HepG2 (cell line): ENCODE measurements around the gene TMEM14B. TPM values are rescaled to one million over a fixed set of nuclear protein-coding genes. Genes with fewer than 3 reads are reported as not detected.

Experiments
- ATF6 ChIP-seq: sonication (generic); formaldehyde crosslinking; conservative IDR thresholded peaks from 2 replicates; pipeline ENCODE4 v1.4.0; 2020; ENCODE audit warnings: missing genetic modification reagents
- CENPX ChIP-seq: sonication (generic); formaldehyde crosslinking; IDR thresholded peaks from 2 replicates; pipeline ENCODE4 v1.9.0; 2021; ENCODE audit warnings: mild to moderate bottlenecking, missing genetic modification reagents, moderate library complexity
- EZH2 ChIP-seq: conservative IDR thresholded peaks from 2 replicates; pipeline ENCODE4 v1.6.1; 2012; ENCODE audit warnings: mild to moderate bottlenecking, low read depth, low read length, moderate library complexity
- HMG20B ChIP-seq: conservative IDR thresholded peaks from 2 replicates; pipeline ENCODE4 v1.6.1; 2016; ENCODE audit warnings: missing genetic modification reagents, missing compliant biosample characterization
- MNT ChIP-seq: fragments of 450-650 bp; IDR thresholded peaks from 2 replicates; pipeline ENCODE4 v1.6.1; 2016
- NCOA5 ChIP-seq: sonication (generic); formaldehyde crosslinking; IDR thresholded peaks from 2 replicates; pipeline ENCODE4 v1.4.0; 2020; ENCODE audit warnings: missing genetic modification reagents
- NPAS2 ChIP-seq: sonication (generic); formaldehyde crosslinking; IDR thresholded peaks from 2 replicates; pipeline ENCODE4 v1.8.0; 2022; ENCODE audit warnings: mild to moderate bottlenecking, missing genetic modification reagents, borderline replicate concordance
- PPARG ChIP-seq: conservative IDR thresholded peaks from 2 replicates; pipeline ENCODE4 v1.6.1; 2016; ENCODE audit warnings: missing biosample characterization, missing genetic modification reagents
- TBX2 ChIP-seq: sonication (generic); formaldehyde crosslinking; IDR thresholded peaks from 2 replicates; pipeline ENCODE4 v1.5.0; 2020; ENCODE audit warnings: missing genetic modification reagents, mild to moderate bottlenecking, borderline replicate concordance
- TEAD3 ChIP-seq: optimal IDR thresholded peaks from 2 replicates; pipeline ENCODE3; 2016; ENCODE audit warnings: borderline replicate concordance
- TFE3 ChIP-seq: IDR thresholded peaks from 2 replicates; pipeline ENCODE4 v1.6.1; 2016
- THYN1 ChIP-seq: sonication (generic); formaldehyde crosslinking; IDR thresholded peaks from 2 replicates; pipeline ENCODE4 v1.8.1; 2023; ENCODE audit warnings: low read depth, mild to moderate bottlenecking, moderate library complexity, missing genetic modification reagents, borderline replicate concordance
- ZBTB2 ChIP-seq: sonication (generic); formaldehyde crosslinking; IDR thresholded peaks from 2 replicates; pipeline ENCODE4 v1.8.0; 2022; ENCODE audit warnings: low read depth, missing genetic modification reagents
- ZC3H13 ChIP-seq: sonication (generic); formaldehyde crosslinking; IDR thresholded peaks from 2 replicates; pipeline ENCODE4 v1.8.1; 2023; ENCODE audit warnings: mild to moderate bottlenecking, missing genetic modification reagents, moderate library complexity
- ZFP41 ChIP-seq: sonication (generic); formaldehyde crosslinking; IDR thresholded peaks from 2 replicates; pipeline ENCODE4 v1.4.0; 2020; ENCODE audit warnings: mild to moderate bottlenecking, missing genetic modification reagents, borderline replicate concordance
- ZNF138 ChIP-seq: sonication (generic); formaldehyde crosslinking; IDR thresholded peaks from 2 replicates; pipeline ENCODE4 v1.5.0; 2020; ENCODE audit warnings: mild to moderate bottlenecking, low read depth, missing genetic modification reagents
- ZNF24 ChIP-seq: fragments of 450-650 bp; IDR thresholded peaks from 2 replicates; pipeline ENCODE4 v1.6.1; 2017; ENCODE audit warnings: antibody characterized with exemption, mild to moderate bottlenecking
- ZNF317 ChIP-seq: sonication (generic); formaldehyde crosslinking; IDR thresholded peaks from 2 replicates; pipeline ENCODE4 v1.5.0; 2020; ENCODE audit warnings: mild to moderate bottlenecking, missing genetic modification reagents
- ZNF710 ChIP-seq: sonication (generic); formaldehyde crosslinking; IDR thresholded peaks from 2 replicates; pipeline ENCODE4 v1.5.0; 2020; ENCODE audit warnings: mild to moderate bottlenecking, missing genetic modification reagents, borderline replicate concordance
- ZNF768 ChIP-seq: sonication (generic); formaldehyde crosslinking; IDR thresholded peaks from 2 replicates; pipeline ENCODE4 v1.4.0; 2020; ENCODE audit warnings: missing genetic modification reagents
- polyA plus RNA-seq, 8 experiments: library from polyadenylated mRNA; depleted of rRNA in 3 of 8; stranded (reverse) in 7 of 8; unstranded in 1 of 8; fragments of >200 nt; fragmentation: Illumina TruSeq in 4 of 8; extraction: Trizol in 4 of 8; gene quantifications; 2 replicates each; pipeline versions ENCODE4 v1.2.1 to v1.2.3, GENCODE V29; 2011 to 2016; ENCODE audit warnings: low read depth in 4 of 8, missing spikeins in 1 of 8, mixed read lengths in 1 of 8; ENCODE audit not compliant: insufficient read depth in 1 of 8
- total RNA-seq, 5 experiments: library from RNA; depleted of rRNA; stranded (reverse); fragments of >200 nt; fragmentation: Illumina TruSeq; extraction: Trizol; gene quantifications; 2 replicates each; pipeline ENCODE4 v1.2.3, GENCODE V29; 2016; ENCODE audit warnings: low read depth in 1 of 5

Gene TMEM14B
- total and polyA plus RNA-seq, 2 of the 13 experiments (the other 11 are each of a cell fraction or from before 2014, with no cell fraction given): 133 to 200 TPM

GRCh38 chr6:10747251-10747972 lies at the start of gene TMEM14B (continued):
- TF ChIP-seq TFE3 (CRISPR knock-in tag): peak; percentile 59; the same call in 1 of the 2 replicates
- TF ChIP-seq ZNF317 (CRISPR knock-in tag): peak; percentile 87
- TF ChIP-seq TEAD3 (CRISPR knock-in tag): peak; percentile 80
- TF ChIP-seq ZBTB2: peak; percentile 99
- peak; percentile 93 for TF ChIP-seq ZNF768 (CRISPR knock-in tag)
- TF ChIP-seq ZNF710 (CRISPR knock-in tag): peak; percentile 60; the same call in 1 of the 2 replicates
- TF ChIP-seq ATF6 (CRISPR knock-in tag): peak; percentile 92
- no peak for TF ChIP-seq EZH2
- no peak; the same call in 1 of the 2 replicates for TF ChIP-seq HMG20B (CRISPR knock-in tag)
- no peak for TF ChIP-seq ZFP41 (CRISPR knock-in tag)
- no peak for TF ChIP-seq ZNF24
- 0 out of 2 replicates have a peak, but pooled peaks have one; percentile 39 for TF ChIP-seq PPARG (CRISPR knock-in tag)
- peak; percentile 94 for TF ChIP-seq ZNF138 (CRISPR knock-in tag)
- TF ChIP-seq TBX2 (CRISPR knock-in tag): peak; percentile 93
- TF ChIP-seq MNT: peak; percentile 85
- TF ChIP-seq NPAS2: no peak
- TF ChIP-seq ZC3H13 (CRISPR knock-in tag): peak; percentile 95
- TF ChIP-seq NCOA5 (CRISPR knock-in tag): no peak
- TF ChIP-seq CENPX (CRISPR knock-in tag): no peak
- TF ChIP-seq THYN1: no peak
